ENCODE measurements around the gene PROZ. TPM values are rescaled to one million over a fixed set of nuclear protein-coding genes. Genes with fewer than 3 reads are reported as not detected.

The PROZ gene
- polyA plus RNA-seq, 1 donor (not counting 4 experiments of a cell fraction or from before 2014, with no cell fraction given), result not detected

GRCh38 chr13:113119822-113120189 lies 38.6 kb upstream of the PROZ start:
- TF ChIP-seq EZH2 (IDR thresholded peaks at IDR 0.05; ENCODE audit: low read length) (no peak), CTCF (optimal IDR thresholded peaks at IDR 0.05 in 1 of 3, IDR thresholded peaks at IDR 0.05 in 1 of 3, conservative IDR thresholded peaks at IDR 0.05 in 1 of 3; ENCODE audit: extremely low read depth in 1 of 3, insufficient read depth in 2 of 3, low read length in 3 of 3) (no peak)
- H3K27ac ChIP-seq (ENCODE audit: control insufficient read depth, insufficient read depth, low read length), result no peak overlapping the region
- H3K36me3 ChIP-seq (ENCODE audit: control insufficient read depth in 2 of 2, extremely low read depth in 1 of 2, insufficient read depth in 2 of 2, low read length in 2 of 2), result no peaks in the 10 kb centered on the region
- DNase-seq (ENCODE audit: low read depth, low spot score) (no peak), FAIRE-seq (no peak)
- H3K4me3 ChIP-seq (ENCODE audit: control insufficient read depth in 2 of 3, extremely low read depth in 1 of 3, insufficient read depth in 2 of 3, low read depth in 1 of 3, low read length in 3 of 3), result no peak overlapping the region
- H3K9me3 ChIP-seq (ENCODE audit: control insufficient read depth, low read depth, low read length), result no peaks in the 10 kb centered on the region
- no peaks in the 10 kb centered on the region for H3K9me1 ChIP-seq (ENCODE audit: control insufficient read depth, extremely low read depth, insufficient read depth, low read length)
- no peak overlapping the region for H2AFZ ChIP-seq (ENCODE audit: control insufficient read depth, low read length)
- no peaks in the 10 kb centered on the region for H3K79me2 ChIP-seq (ENCODE audit: control insufficient read depth, insufficient read depth, low read length)
- dilution Hi-C loops (cut with MboI; ENCODE audit: extremely low pct_ligation_motif_present, low sequenced_read_pairs), result no loop called here
- H3K4me1 ChIP-seq (ENCODE audit: control insufficient read depth, extremely low read depth, insufficient read depth, low read length), result no peaks in the 10 kb centered on the region
- H3K27me3 ChIP-seq (ENCODE audit: control insufficient read depth, extremely low read depth, insufficient read depth, low read length), result peaks cover 4% of the 10 kb centered on the region
- no peak overlapping the region for H3K9ac ChIP-seq (ENCODE audit: control insufficient read depth, extremely low read depth, insufficient read depth, low read length)
- no peak overlapping the region for H3K4me2 ChIP-seq (ENCODE audit: control insufficient read depth, extremely low read depth, insufficient read depth, low read depth, low read length)
- no peaks in the 10 kb centered on the region for H4K20me1 ChIP-seq (ENCODE audit: control insufficient read depth, extremely low read depth, insufficient read depth, low read length)

GRCh38 chr13:113120300-113121182 lies 37.9 kb upstream of the PROZ start:
- Histone ChIP-seq H4K20me1 (ENCODE audit: control insufficient read depth, extremely low read depth, insufficient read depth, low read length) (no peaks in the 10 kb centered on the region), H3K27me3 (ENCODE audit: control insufficient read depth, extremely low read depth, insufficient read depth, low read length) (peaks cover 4% of the 10 kb centered on the region), H3K79me2 (ENCODE audit: control insufficient read depth, insufficient read depth, low read length) (no peaks in the 10 kb centered on the region), H3K4me2 (ENCODE audit: control insufficient read depth, extremely low read depth, insufficient read depth, low read depth, low read length) (no peak overlapping the region), H3K27ac (ENCODE audit: control insufficient read depth, insufficient read depth, low read length) (no peak overlapping the region), H3K36me3 (ENCODE audit: control insufficient read depth in 2 of 2, extremely low read depth in 1 of 2, insufficient read depth in 2 of 2, low read length in 2 of 2) (no peaks in the 10 kb centered on the region), H3K9me3 (ENCODE audit: control insufficient read depth, low read depth, low read length) (no peaks in the 10 kb centered on the region), H3K4me3 (ENCODE audit: control insufficient read depth in 2 of 3, extremely low read depth in 1 of 3, insufficient read depth in 2 of 3, low read depth in 1 of 3, low read length in 3 of 3) (no peak overlapping the region), H3K9me1 (ENCODE audit: control insufficient read depth, extremely low read depth, insufficient read depth, low read length) (no peaks in the 10 kb centered on the region), H3K9ac (ENCODE audit: control insufficient read depth, extremely low read depth, insufficient read depth, low read length) (no peak overlapping the region), H2AFZ (ENCODE audit: control insufficient read depth, low read length) (no peak overlapping the region), H3K4me1 (ENCODE audit: control insufficient read depth, extremely low read depth, insufficient read depth, low read length) (no peaks in the 10 kb centered on the region)
- DNase-seq (ENCODE audit: low read depth, low spot score) (no peak), FAIRE-seq (no peak)
- TF ChIP-seq CTCF (optimal IDR thresholded peaks at IDR 0.05 in 1 of 3, IDR thresholded peaks at IDR 0.05 in 1 of 3, conservative IDR thresholded peaks at IDR 0.05 in 1 of 3; ENCODE audit: extremely low read depth in 1 of 3, insufficient read depth in 2 of 3, low read length in 3 of 3) (no peak), EZH2 (IDR thresholded peaks at IDR 0.05; ENCODE audit: low read length) (no peak)
- dilution Hi-C loops (cut with MboI; ENCODE audit: extremely low pct_ligation_motif_present, low sequenced_read_pairs), result no loop called here
